A673 (cell line): ENCODE data around the gene METAP2. TPM values are rescaled to one million over a fixed set of nuclear protein-coding genes. Genes with fewer than 3 reads are reported as not detected.

Experiments used
- BruUV-seq: library from RNA; stranded (reverse); fragments of 400-500 nt; replicated peaks from 2 replicates; lab custom pipeline; 2021; lab: Mats Ljungman, UMichigan
- CTCF ChIA-PET: fragments of 300-600 bp; sonication (Branson Sonifier 250); formaldehyde crosslinking; loops from one replicate; lab custom pipeline; 2022; ENCODE audit warnings: antibody characterized with exemption; lab: Charles Lee
- POLR2A ChIA-PET: fragments of 300-600 bp; sonication (Branson Sonifier 250); formaldehyde crosslinking; loops from one replicate; lab custom pipeline; 2022; ENCODE audit warnings: antibody characterized with exemption; ENCODE audit not compliant: low non-redundant PET; lab: Charles Lee
- DNase-seq: peaks from one replicate; pipeline ENCODE4 v3.0.0-alpha.2; 2015; ENCODE audit warnings: low spot score
- H3K27ac ChIP-seq: fragments of 200-600 bp; sonication (generic); 2 replicates; pipeline ENCODE4 v1.5.1; 2016; ENCODE audit warnings: mixed run types, low read depth, mild to moderate bottlenecking, mixed read lengths, antibody characterized with exemption, low read length; ENCODE audit not compliant: poor library complexity, severe bottlenecking
- H3K27me3 ChIP-seq: fragments of 200-600 bp; sonication (generic); replicated peaks from 2 replicates; pipeline ENCODE4 v1.6.1; 2017; ENCODE audit warnings: mixed run types, low read depth, mild to moderate bottlenecking, mixed read lengths, antibody characterized with exemption, low read length; ENCODE audit not compliant: insufficient read depth, poor library complexity
- H3K36me3 ChIP-seq: fragments of 200-600 bp; sonication (generic); 2 replicates; pipeline ENCODE4 v1.6.1; 2016; ENCODE audit warnings: mixed run types, mild to moderate bottlenecking, mixed read lengths, antibody characterized with exemption, low read length; ENCODE audit not compliant: insufficient read depth, poor library complexity, severe bottlenecking
- H3K4me1 ChIP-seq: fragments of 200-600 bp; sonication (generic); 2 replicates; pipeline ENCODE4 v1.6.1; 2017; ENCODE audit warnings: mixed run types, mild to moderate bottlenecking, mixed read lengths, antibody characterized with exemption, low read length; ENCODE audit not compliant: insufficient read depth, poor library complexity, severe bottlenecking
- H3K4me3 ChIP-seq: fragments of 200-600 bp; sonication (generic); 2 replicates; pipeline ENCODE4 v1.5.1; 2016; ENCODE audit warnings: low read depth, mixed run types, mild to moderate bottlenecking, mixed read lengths, low read length; ENCODE audit not compliant: poor library complexity, severe bottlenecking
- H3K9me3 ChIP-seq: fragments of 200-600 bp; sonication (generic); 2 replicates; pipeline ENCODE4 v1.6.1; 2016; ENCODE audit warnings: mixed run types, low read depth, mild to moderate bottlenecking, mixed read lengths, antibody characterized with exemption, low read length; ENCODE audit not compliant: poor library complexity, severe bottlenecking
- CTCF ChIP-seq: fragments of 300-800, 200-600 bp; sonication (generic); conservative IDR thresholded peaks from 2 replicates; pipeline ENCODE4 v1.5.1; 2017; ENCODE audit warnings: low read depth, mild to moderate bottlenecking, antibody characterized with exemption, low read length, moderate library complexity, mixed read lengths
- EZH2 ChIP-seq: fragments of 200-600 bp; sonication (generic); IDR thresholded peaks from 2 replicates; pipeline ENCODE4 v1.6.1; 2017; ENCODE audit warnings: borderline replicate concordance, low read depth, mild to moderate bottlenecking, mixed read lengths, antibody characterized with exemption, low read length; ENCODE audit not compliant: poor library complexity, severe bottlenecking
- intact Hi-C: fragments of 100-400 bp; cut with micrococcal nuclease; formaldehyde crosslinking; loops from one replicate; pipeline ENCODE4 v1.10.0; 2022; ENCODE audit not compliant: unreplicated experiment
- total RNA-seq: library from RNA; stranded (reverse); gene quantifications from 2 replicates; pipeline ENCODE4 v1.2.3, GENCODE V29; 2021

The METAP2 gene
- total RNA-seq, 1 experiment from 2014 or later = 135 TPM

GRCh38 chr12:95509300-95509699, 35.3 kb downstream of the METAP2 start:
- Histone ChIP-seq H3K36me3 (peaks cover 84% of the 10 kb centered on the region), H3K27ac (no peak overlapping the region), H3K4me1 (no peaks in the 10 kb centered on the region), H3K9me3 (no peaks in the 10 kb centered on the region), H3K4me3 (no peak overlapping the region), H3K27me3 (no peaks in the 10 kb centered on the region)
- no peak for TF ChIP-seq CTCF
- no peak for TF ChIP-seq EZH2
- no peak for DNase-seq
- ChIA-PET CTCF (no interaction called here), POLR2A (interaction anchor here (0.7 kb wide), 1 partner anchor 443 kb away, joined by 3 read pairs; no protein-coding TSS in a partner anchor)
- BruUV-seq = no TSS peak
- intact Hi-C loops = no loop called here

- no TSS peak for BruUV-seq
- Histone ChIP-seq H3K27ac (no peak overlapping the region), H3K36me3 (peaks cover 71% of the 10 kb centered on the region), H3K9me3 (no peaks in the 10 kb centered on the region), H3K27me3 (no peaks in the 10 kb centered on the region), H3K4me3 (no peak overlapping the region), H3K4me1 (no peaks in the 10 kb centered on the region)
- ChIA-PET POLR2A (no interaction called here), CTCF (no interaction called here)
- no peak for TF ChIP-seq EZH2
- no peak for TF ChIP-seq CTCF
- no peak for DNase-seq
- intact Hi-C loops = no loop called here
Measured at GRCh38 chr12:95511977-95512376, 38.0 kb downstream of the METAP2 start.

- Histone ChIP-seq H3K27ac (no peak overlapping the region), H3K4me1 (no peaks in the 10 kb centered on the region), H3K36me3 (peaks cover 55% of the 10 kb centered on the region), H3K4me3 (no peak overlapping the region), H3K9me3 (no peaks in the 10 kb centered on the region), H3K27me3 (no peaks in the 10 kb centered on the region)
- POLR2A ChIA-PET = no interaction called here
- no TSS peak for BruUV-seq
- intact Hi-C loops = no loop called here
- CTCF ChIA-PET = no interaction called here
- TF ChIP-seq CTCF (no peak), EZH2 (no peak)
- DNase-seq = no peak
Measured at GRCh38 chr12:95513599-95513998, 39.6 kb downstream of the METAP2 start.
